Stimulated activated CD8-positive, alpha-beta memory T cell treated with anti-CD3 and anti-CD28 coated beads, Interleukin-4, amount 100 ng/mL, for 4 hours (primary cell): ENCODE data around the gene PRKAR1B.
"Not testable (repeated sequence)": the region's sequence is repeated elsewhere in the genome, so short reads cannot be mapped to it uniquely, and the experiment has no call there.

ENCODE experiments used
- DNase-seq, 2 donors: peaks; one replicate each; pipeline ENCODE4 v3.0.0-alpha.2; 2020; ENCODE audit warnings: low read depth in 2 of 2, low spot score in 1 of 2

PRKAR1B gene

DNA sequence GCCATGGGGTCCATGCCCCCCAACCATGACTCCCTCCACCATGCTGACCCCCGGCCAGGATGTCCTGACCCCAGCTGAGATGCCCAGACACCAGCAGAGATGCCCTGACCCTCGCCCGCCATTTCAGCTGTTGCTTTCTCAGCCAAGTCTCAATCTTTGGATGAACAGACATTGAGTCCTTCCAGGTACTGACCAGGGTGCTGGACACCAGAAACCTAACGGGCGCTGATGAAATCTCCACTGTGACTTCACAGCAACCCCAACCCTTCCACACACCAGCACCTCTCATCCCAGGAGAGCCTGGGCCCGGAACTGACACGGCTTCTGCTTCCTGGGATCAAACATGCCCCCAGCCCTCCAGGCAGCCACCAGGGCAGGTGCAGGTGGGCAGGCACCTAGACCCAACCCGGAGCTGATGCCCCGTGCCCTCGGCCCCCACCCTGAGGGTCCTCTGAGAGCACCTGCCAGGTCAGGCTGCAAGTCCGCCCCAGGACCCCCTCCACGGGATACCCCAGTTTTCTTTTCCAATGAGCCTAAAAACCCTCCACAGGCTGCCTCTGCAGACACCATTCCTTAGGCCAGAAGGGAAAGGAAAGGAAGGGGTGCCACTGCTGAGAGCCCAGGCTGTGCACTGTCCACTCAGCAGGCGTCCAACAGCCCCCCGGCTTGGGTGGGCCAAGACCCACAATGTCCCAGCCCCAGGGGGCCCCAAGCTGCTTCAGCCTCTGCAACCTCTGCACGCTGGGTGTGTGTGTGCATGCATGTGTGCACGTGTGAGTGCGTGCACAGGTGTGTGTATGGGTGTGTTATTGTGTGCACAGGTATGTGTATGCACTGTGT lies 164.1 kb downstream of the PRKAR1B start:
- no peak for DNase-seq

DNA sequence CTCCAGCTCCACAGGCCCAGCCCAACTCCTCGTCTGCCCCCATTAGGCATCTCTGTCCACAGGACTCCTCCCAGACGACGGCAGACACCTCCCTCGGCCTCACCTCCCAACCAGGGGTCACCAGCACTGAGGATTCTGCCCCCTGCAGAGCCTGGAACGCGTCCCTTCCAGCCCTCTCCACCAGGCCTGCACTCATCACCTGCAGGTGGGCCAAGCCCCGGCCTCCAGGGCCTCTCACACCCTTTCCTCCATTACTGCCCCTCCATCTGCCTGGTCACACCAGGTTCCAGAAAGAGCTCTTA lies 164.8 kb downstream of the PRKAR1B start:
- no peak for DNase-seq

DNA sequence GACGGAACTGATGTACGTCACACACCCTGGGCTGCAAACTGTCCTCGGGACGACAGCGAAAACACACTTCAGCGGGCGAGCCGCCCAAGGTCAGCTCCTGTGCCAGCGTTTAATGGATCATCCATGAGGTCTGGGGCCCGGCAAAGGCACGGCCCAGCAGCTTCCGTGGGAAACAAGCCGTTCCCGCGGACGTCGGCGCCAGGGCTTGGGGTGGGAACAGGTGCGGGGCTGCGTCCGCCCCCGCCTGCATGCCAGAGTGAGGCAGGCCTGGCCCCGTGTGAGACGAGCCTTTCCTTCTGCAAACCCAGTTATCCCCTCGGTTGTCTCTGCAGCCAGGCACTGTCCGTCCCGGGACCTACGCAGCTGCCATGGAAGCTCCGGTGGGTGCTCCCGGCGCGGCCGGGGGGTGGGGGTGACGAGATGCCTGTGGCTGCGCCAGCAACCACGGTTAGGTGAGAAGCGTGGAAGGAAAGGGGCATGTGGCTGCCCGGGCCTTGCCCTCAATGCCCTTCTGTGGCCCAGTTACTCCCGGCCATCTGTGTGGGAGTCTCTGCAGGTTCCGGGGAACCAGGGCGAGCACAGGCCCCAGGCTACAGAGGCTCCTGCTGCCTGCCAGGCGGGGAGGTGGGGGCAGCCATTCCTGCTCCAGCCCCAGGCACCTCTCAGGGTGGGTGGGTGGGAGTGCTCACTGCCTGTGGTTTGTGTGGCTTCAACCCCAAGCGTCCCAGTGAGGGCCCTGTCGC lies 165.3 kb downstream of the PRKAR1B start:
- DNase-seq = no peak

DNA sequence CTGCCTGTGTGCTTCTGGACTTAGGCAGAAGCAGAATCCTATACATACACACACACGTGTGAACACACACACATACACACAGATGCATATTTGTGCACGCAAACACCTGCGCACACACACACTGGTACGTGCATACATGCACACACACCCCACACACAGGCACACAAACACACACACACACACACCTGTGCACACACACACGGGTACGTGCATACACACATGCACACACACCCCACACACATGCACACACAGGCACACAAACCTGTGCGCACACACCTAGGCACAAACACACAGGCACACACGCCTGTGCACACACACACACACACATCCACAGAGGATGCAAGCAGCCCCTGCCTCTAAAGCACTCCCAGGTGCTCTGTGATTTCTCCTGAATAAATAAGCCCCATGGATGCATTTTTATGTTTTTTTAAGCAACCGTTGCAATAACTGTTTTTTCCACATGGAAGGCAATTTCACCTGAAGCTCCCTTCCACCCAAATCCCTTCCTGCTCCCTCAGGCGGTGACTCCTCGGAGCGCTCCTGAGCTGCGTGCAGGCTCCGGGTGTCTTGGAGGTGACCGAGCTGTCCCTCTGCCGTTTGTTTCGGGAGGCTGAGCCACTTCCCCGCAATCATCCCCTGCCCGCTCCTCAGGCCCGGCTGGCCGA lies 166.0 kb downstream of the PRKAR1B start:
- DNase-seq = no peak

DNA sequence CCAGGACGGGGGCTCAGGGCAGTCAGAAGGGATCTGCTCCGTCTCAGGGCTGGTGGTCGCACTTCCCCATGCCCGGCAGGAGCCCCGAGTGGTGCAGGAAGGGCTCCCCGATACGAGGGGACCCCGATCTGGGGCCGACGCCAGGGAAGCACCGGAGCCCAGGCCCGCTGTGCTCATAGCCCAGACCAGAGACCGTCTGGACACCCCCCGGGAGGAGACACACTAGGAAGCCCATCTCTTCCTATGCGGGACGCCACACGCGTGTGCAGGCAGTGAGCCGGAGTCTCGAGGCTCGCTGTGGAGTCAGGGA lies 167.7 kb downstream of the PRKAR1B start:
- DNase-seq = no peak

DNA sequence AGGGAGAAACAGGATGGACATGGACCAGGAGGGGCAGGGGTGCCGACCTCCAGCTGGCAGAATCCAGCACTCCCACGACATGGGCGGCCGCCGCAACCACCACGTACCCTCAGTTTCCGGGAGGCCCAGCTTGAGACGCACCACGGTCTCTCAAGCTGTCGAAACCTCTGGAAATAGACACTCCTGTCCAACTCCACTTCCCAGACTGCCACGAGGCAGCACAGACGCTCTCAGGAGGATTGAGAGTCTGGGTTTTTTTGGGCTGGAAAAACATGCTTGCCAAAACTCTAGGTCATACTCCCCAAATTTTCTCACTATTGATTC lies 169.6 kb downstream of the PRKAR1B start:
- DNase-seq = no peak

DNA sequence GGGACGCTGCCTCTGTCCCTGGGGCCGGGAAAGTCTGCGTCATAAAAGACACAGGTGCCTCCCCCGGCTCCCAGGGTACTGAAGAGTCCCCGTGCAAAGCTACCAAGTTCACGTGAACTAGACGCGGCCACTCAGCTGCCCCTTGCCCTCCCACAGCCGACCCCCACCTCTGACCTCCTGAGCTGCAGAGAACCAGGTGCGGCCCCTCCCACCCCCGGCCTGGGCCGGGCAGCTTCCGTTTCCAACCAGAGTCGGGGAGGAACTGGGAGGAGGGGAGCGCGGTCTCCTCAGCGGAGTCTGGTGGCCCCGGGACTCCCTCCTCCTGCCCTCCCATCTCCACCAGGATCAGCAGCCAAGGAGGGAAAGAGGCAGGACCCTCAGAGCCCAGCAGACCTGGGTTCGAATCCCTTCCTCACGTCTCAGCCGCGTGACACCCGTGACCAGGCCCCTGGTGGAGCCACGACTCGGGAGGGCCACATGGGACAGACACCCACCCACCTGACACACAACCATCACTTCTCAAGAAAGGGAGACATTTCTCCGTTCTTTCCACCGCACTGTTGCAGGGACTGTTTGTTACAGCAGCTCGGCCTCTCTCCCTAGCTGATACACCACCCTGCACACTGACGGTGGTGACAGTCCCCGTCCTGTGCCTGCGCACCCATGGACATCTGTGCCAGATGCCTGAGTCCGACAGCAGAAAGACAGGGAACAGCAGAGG lies 170.1 kb downstream of the PRKAR1B start:
- no peak for DNase-seq

DNA sequence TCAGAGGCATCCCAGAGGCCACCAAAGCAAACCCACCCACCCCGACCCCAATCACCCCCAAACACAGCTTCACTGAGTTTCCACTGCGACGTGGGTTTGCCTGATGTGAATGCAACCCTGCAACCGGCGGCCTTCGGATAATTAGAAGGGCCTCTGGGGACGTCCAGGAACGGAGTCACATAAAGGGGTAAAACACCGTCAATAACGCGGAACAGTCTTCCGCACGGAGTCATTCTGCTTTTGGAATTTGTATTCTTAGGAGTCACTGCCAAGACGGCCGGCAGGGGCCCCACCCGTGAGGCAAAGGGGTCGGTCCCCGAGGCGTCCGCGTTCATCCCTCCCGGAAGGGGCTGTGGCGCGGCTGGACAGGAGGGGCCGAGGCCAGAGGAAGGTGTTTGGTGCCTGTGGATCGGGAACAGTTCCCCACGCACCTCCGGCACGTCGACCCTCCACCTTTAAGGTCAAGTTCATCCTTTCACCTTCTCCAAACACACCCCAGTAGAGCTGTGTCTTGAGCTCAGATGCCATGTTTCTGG lies 170.7 kb downstream of the PRKAR1B start:
- DNase-seq = no peak

DNA sequence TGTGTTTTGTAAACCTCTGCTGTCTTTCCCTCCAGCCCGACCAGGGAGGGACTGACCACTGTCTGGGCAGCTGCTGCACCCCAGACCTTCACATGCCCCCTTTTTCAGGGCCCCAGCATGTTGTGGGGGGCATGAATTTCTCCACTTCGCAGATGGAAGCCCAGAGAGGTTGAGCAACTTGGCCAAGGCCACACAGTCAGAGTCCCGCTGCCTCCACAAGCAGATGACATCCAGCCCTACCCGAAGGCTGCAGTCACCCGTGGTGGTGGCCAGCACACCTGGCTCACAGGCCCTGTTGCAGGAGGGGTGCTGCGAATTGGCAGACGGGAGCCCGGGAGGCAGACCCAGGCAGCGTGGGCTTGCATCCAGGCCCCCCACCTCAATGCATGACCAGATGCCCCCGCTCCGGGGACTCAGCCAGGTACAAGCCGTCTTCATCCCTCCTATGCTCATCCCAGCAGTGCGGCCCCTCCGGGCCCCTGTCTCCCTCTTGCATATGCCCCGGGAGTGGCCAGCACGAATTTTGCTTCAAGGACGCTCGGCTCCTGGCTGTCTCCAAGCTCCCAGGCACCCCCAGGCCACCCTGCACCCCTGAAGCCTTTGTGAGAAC lies 171.4 kb downstream of the PRKAR1B start:
- no peak for DNase-seq

DNA sequence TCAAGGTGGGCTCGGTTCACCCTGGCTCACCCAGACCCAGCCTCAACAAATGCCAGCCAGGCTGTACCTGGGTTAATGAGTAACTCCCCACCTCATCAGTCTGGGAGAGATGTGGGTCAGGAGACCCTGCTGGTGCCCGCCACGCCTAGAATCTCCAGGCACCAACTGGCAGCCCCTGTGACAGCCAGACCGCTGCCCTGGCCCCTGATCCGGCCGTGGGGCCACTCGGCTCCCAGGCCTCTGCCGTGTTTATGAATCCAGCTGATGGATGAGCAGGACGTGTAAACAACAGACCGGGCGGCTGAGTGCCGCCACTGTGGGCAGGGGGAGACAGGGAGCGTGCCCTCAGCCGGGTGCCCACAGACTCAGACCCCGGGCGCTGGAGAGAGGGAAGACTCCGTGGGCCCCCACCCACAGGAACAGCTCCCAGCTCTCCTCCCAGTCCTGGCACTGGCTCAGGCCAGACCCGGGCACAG lies 173.4 kb downstream of the PRKAR1B start:
- no peak for DNase-seq

DNA sequence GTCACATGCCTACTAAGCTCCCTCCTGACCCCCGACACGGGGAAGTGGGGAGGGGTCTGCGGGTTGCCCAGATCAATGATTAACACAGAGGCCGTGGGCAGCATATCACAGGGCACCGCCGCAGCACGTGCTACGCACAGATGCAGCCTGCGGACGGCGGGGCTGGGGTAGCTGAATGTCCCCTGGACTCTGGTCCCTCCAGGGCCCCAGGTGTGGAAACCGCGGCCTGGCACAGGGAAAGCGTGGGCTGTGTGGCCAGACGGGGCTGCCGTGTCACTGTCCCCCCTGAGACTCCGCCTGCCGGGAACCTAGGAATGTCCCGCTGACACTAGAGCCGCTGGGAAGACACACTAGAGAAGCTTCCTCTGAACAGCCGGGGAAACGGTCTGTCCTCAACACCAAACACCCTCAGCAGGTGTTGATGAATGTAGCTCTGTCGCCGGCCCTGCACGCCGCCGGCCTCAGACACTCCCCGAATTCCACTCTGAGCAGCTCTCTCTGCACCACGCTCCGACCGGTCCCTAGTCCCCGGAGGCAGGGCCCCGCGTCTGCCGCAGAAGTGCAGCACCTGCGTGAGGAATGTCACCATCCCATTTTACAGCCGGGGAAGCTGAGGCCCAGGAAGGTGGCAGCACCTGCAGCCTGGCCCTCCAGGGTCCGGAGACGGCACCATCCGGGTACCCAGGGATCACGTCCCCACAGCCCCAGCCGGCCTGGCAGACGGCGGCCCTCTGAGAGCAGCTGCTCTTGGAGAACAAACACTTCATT lies 174.0 kb downstream of the PRKAR1B start:
- no peak for DNase-seq

DNA sequence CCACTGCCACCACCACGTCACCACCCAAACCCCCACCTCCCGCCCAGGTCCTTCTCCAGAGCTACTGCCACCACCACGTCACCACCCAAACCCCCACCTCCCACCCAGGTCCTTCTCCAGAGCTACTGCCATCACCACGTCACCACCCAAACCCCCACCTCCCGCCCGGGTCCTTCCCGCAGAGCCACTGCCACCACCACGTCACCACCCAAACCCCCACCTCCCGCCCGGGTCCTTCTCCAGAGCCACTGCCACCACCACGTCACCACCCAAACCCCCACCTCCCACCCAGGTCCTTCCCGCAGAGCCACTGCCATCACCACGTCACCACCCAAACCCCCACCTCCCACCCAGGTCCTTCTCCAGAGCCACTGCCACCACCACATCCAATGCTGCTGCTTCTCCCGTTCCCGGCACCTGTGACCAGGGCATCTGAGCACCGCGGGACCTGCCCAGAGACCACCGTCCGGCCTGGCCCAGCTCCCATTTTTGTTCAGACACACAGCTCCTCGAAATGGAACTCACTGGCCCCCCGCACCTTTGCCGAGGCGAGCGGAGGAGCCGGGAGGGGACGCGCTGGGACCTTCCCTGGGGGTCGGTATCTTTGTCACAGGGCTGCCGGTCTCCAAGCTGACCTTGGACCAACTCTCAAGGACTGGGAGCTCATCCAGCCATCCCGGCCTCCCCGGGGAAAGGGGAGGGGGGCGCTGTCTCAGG lies 174.8 kb downstream of the PRKAR1B start:
- DNase-seq = not testable (repeated sequence)

DNA sequence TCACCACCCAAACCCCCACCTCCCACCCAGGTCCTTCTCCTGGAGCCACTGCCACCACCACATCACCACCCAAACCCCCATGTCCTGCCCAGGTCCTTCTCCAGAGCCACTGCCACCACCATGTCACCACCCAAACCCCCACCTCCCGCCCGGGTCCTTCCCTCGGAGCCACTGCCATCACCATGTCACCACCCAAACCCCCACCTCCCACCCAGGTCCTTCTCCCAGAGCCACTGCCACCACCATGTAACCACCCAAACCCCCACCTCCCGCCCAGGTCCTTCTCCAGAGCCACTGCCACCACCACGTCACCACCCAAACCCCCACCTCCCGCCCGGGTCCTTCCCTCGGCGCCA lies 175.5 kb downstream of the PRKAR1B start:
- DNase-seq = not testable (repeated sequence)

DNA sequence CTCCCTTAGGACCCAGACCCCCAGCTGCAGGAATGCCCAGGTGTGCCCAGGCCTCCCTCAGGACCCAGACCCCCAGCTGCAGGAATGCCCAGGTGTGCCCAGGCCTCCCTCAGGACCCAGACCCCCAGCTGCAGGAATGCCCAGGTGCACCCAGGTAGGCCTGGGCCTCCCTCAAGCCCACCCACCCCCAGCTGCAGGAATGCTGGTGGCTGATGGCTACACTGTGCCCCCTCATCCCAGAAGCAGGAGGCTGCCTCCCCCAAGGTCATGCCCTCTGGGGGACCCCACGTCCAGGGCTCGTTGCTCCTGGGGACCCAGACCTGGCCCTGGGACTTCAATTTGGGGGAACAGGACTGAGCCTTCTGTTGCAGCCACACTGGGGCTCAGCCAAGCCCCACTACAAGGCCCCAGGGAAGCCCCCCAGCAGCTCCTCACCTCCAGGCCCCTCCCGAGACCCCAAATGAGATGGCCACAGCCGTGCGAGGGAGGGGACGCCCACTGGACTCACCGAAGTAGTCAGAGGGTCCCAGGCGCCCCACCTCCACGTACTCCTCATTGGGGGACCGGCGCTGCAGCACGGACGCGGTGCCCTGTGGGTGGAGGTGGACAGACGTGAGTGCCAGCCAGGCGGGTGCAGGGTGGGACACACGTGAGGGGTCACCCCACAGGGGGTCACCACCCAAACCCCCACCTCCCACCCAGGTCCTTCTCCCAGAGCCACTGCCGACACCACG lies 176.0 kb downstream of the PRKAR1B start:
- no peak for DNase-seq

DNA sequence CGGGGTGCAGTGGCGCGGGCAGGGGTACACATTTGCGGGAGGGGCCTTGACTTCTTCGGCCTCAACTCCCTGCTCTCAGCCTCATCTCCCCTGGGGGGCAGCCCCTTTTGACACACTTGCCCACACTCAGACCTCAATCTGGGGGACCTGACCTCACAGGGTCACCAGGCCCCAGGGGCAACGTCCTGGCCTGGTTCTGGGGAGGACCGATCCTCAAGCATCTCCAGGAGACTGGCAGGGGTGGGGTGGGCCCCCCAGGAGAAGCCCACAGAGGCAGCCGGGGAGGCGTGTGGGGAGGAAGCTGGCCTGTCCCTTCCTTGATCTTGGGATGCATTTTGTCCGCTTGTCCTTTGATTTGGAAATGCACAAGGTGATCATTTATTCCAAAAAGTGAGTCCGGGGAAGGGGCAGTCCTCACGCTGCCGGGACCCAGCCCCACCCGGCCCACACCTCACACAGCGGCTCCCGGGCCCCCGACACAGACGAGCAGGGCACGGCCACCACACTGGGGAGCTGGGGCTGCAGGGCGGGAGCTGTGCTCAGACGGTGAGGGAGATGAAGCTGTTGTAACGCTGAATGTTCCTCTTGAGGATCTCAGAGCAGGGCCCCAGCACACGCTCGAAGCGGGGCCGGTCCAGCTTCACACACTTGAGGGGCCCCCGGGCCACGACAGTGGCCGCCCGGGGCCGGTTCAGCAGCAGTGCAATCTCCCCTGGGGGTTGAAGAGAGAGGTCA lies 177.0 kb downstream of the PRKAR1B start:
- DNase-seq = no peak

DNA sequence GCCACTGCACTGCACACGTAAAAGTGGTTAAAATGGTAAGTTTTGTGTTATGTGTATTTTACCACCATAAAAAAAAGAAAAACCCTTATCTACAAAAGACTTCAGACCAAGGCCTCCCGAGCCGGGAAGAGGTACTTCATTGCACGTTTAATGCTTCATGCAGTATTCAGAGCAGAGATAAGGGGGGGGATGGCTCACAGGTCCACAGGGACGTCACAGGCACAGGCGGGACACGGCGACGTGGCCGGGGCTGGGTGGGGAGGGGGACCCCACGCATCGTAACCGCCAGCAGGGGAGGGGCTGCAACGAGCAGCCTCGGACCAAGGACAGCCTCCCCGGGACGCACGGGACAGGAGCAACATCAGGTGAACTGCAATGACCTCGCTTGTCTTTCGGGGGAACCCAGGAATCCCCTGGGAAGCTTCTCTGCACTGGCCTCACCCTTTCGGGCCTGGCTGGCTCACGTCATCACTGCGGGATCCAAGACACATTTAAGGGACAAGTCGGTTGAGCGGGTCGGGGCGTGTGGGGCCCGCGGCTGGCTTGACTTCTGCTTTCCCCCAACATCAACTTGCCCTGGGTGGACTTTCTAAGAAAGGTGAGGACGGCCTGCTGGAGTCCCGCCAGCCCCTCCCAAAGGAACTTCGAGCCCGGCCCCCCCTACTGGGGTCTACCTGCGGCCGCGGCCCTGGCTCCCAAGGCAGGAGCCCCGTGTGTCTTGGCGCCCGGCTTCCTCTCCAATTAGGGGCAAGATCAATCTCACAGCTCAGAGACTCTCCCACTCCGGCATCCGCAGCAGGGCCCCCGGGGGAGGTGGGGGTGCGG lies 177.8 kb downstream of the PRKAR1B start:
- no peak for DNase-seq

DNA sequence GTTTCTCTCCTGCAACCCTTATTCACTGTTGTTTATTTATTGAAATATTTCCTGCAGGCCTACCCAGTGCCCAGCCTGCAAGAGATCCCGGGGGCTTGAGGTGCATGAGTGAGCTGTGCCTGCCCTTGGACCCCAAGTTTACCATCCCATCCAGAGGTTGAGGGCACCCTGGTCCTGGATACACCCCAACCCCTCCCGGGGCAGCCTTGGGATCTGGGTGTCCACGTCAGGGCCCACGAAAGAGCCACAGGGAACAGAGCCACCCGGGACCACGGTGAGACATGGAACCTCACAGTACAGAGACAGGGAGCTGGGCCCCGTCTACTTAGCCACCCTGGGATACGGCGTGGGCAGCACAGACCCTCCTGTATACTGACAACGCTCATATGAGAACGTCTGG lies 178.7 kb downstream of the PRKAR1B start:
- DNase-seq = no peak

DNA sequence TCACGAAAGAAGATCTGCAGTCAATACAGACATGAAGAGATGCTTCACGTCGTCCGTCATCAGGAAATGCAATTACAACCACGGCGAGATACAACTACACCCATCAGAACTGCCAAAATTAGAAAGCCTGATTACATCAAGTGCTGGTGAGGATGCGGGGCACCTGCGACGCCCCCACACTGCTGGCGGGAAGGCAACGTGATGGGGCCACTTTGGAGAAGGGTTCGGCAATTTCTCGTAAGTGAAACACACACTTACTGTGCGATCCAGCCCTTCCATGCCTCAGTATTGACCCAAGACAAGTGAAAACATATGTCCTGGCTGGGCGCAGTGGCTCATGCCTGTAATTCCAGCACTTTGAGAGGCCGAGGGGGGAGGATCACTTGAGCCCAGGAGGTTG lies 181.6 kb downstream of the PRKAR1B start:
- DNase-seq = no peak
